Spleen (tissue), 7 donors: ENCODE results near the gene MUCL3.

Source experiments
- POLR2A ChIP-seq, 3 donors: fragments of 450-650 bp; IDR thresholded peaks; one replicate each; pipeline ENCODE4 v1.5.1; 2017; ENCODE audit warnings: antibody characterized with exemption in 3 of 3, mild to moderate bottlenecking in 1 of 3
- TF ChIP-seq, protein P1 (sequence below), 11 experiments: fragments of 200-600 bp in 7 of 11; fragments of 450-650 bp in 4 of 11; sonication (generic) in 4 of 11; IDR thresholded peaks in 8 of 11; conservative IDR thresholded peaks in 3 of 11; 1 replicate in 7 of 11; 2 replicates in 4 of 11; pipeline versions ENCODE4 v1.4.0 to v1.8.0; 2016 to 2021; ENCODE audit warnings: antibody characterized with exemption in 11 of 11, inconsistent platforms in 4 of 11, mild to moderate bottlenecking in 1 of 11
- donor health status: DM: no; HTN: no; CAD: no; lungs with moderate emphysema.
- donor health status: DM: no; HTN: no; CAD: no.
- donor health status: DM: no; HTN: no; CAD: no.

DNA sequence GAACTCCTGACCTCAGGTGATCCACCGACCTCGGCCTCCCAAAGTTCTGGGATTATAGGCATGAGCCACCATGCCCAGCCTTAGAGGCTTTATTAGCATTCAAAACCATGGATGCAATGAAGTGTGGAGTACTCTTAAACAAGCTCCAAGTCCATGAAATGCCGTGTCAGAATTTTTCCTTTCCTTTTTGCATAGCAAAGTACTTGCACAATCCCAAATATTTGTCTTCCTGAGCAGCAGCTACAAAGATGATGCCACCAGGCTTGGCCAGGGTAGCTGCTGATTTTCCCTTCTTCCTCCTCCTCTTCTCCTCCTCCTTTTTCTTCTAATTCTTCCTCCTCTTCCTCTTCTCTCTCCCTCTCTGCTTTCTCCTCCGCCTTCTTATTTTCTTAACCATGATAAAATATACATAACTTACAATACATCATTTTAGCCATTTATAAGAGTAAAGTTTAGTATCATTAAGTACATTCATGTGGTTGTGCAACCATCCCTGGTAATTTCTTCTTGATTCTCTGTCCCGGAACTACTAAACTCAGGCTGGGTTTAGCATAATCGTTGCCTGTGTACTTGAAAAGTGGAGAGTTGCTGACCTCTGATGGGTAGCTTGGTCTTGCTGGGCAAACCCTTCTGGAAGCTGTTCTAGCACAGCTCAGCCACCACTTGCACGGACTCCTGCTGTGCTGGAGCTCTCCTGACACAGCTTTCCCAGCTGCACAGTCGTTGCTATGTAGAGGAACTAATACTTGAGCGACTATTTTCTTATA lies 20.3 kb downstream of the MUCL3 start:
- no peak for TF ChIP-seq POLR2A (IDR thresholded peaks at IDR 0.05)
- TF ChIP-seq, protein P1, sequence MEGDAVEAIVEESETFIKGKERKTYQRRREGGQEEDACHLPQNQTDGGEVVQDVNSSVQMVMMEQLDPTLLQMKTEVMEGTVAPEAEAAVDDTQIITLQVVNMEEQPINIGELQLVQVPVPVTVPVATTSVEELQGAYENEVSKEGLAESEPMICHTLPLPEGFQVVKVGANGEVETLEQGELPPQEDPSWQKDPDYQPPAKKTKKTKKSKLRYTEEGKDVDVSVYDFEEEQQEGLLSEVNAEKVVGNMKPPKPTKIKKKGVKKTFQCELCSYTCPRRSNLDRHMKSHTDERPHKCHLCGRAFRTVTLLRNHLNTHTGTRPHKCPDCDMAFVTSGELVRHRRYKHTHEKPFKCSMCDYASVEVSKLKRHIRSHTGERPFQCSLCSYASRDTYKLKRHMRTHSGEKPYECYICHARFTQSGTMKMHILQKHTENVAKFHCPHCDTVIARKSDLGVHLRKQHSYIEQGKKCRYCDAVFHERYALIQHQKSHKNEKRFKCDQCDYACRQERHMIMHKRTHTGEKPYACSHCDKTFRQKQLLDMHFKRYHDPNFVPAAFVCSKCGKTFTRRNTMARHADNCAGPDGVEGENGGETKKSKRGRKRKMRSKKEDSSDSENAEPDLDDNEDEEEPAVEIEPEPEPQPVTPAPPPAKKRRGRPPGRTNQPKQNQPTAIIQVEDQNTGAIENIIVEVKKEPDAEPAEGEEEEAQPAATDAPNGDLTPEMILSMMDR (IDR thresholded peaks at IDR 0.05 in 8 of 11, conservative IDR thresholded peaks at IDR 0.05 in 3 of 11), result no peak
